Body of pancreas (tissue), 4 donors: ENCODE measurements around the gene ZCCHC7. TPM values are rescaled to one million over a fixed set of nuclear protein-coding genes. Genes with fewer than 3 reads are reported as not detected.

Source experiments
- ATAC-seq: fragments of 150-250 bp; one replicate; pipeline ENCODE4 v1.9.1; 2016
- DNase-seq, 4 donors: peaks; one replicate each; pipeline ENCODE4 v3.0.0-alpha.2; 2019
- H3K27ac ChIP-seq, 4 donors: fragments of 200-600 bp; sonication (generic); 1 replicate in 3 of 4; 2 replicates in 1 of 4; pipeline versions ENCODE4 v1.5.1 to v1.6.1; 2016 to 2019; ENCODE audit warnings: mild to moderate bottlenecking in 1 of 4, mixed read lengths in 1 of 4, moderate library complexity in 1 of 4
- H3K27me3 ChIP-seq, 2 donors: fragments of 200-600 bp; sonication (generic); one replicate each; pipeline ENCODE4 v1.6.0; 2016; ENCODE audit warnings: mild to moderate bottlenecking in 1 of 2
- H3K36me3 ChIP-seq, 2 donors: fragments of 200-600 bp; sonication (generic); replicated peaks in 1 of 2; 2 replicates each; pipeline ENCODE4 v1.5.1; 2016; ENCODE audit warnings: low read depth in 2 of 2; ENCODE audit not compliant: insufficient read depth in 1 of 2
- H3K4me1 ChIP-seq: fragments of 200-600 bp; sonication (generic); one replicate; pipeline ENCODE4 v1.6.0; 2016
- H3K4me3 ChIP-seq, 2 donors: fragments of 200-600 bp; sonication (generic); 1 replicate in 1 of 2; 2 replicates in 1 of 2; pipeline ENCODE4 v1.5.1; 2016 to 2019
- H3K9me3 ChIP-seq, 3 donors: fragments of 200-600 bp; sonication (generic); 1 replicate in 2 of 3; 2 replicates in 1 of 3; pipeline ENCODE4 v1.5.1; 2016
- POLR2A ChIP-seq, 3 donors: fragments of 450-650 bp; IDR thresholded peaks; one replicate each; pipeline ENCODE4 v1.6.1; 2016; ENCODE audit warnings: antibody characterized with exemption in 3 of 3, mild to moderate bottlenecking in 2 of 3
- WGBS, 2 donors: methylation state at CpG; one replicate each; pipeline ENCODE4 v1.1.5; 2017; 5-methylcytosine and 5-hydroxymethylcytosine counted together
- intact Hi-C: fragments of 100-400 bp; cut with DNase I; formaldehyde crosslinking; loops from one replicate; pipeline ENCODE4 v1.15.1; 2023
- total RNA-seq, 2 donors: library from RNA; depleted of rRNA; stranded (reverse); fragments of >200 nt; gene quantifications; one replicate each; pipeline ENCODE4 v1.1.0, GENCODE V29; 2016
- TF ChIP-seq, protein P1 (sequence below), 7 experiments: fragments of 450-650 bp in 4 of 7; fragments of 200-600 bp in 3 of 7; sonication (generic) in 3 of 7; IDR thresholded peaks; one replicate each; pipeline ENCODE4 v1.5.1; 2016 to 2019; ENCODE audit warnings: antibody characterized with exemption in 7 of 7

The ZCCHC7 gene
- total RNA-seq, 2 donors from 2014 or later, result 10.1 to 18.1 TPM

DNA sequence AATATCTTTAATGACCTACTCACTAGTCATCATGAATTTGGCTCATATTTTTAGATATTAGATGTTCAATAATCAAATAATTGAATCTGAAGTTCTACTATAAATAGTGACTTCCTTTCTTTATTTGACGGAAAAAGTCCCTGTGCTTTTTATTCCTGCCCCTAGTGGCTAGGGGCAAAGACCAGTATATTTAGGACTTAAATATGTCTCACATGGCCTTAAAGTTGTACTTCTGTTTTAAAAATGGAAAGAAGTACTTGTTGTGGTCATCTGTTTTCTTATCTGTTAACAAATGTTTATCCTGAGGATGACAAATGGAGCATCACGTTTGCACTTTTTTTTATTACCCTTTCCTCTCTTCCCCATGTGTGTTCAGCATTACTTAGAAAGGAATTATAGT lies 212.9 kb downstream of the ZCCHC7 start:
- intact Hi-C loops, result no loop called here
- DNase-seq, result no peak
- ATAC-seq, result no peak
- Histone ChIP-seq H3K4me1 (peaks cover 15% of the 10 kb centered on the region), H3K27ac (no peak overlapping the region), H3K4me3 (no peak overlapping the region), H3K36me3 (no peaks in the 10 kb centered on the region), H3K27me3 (no peaks in the 10 kb centered on the region), H3K9me3 (no peaks in the 10 kb centered on the region)
- TF ChIP-seq, protein P1, sequence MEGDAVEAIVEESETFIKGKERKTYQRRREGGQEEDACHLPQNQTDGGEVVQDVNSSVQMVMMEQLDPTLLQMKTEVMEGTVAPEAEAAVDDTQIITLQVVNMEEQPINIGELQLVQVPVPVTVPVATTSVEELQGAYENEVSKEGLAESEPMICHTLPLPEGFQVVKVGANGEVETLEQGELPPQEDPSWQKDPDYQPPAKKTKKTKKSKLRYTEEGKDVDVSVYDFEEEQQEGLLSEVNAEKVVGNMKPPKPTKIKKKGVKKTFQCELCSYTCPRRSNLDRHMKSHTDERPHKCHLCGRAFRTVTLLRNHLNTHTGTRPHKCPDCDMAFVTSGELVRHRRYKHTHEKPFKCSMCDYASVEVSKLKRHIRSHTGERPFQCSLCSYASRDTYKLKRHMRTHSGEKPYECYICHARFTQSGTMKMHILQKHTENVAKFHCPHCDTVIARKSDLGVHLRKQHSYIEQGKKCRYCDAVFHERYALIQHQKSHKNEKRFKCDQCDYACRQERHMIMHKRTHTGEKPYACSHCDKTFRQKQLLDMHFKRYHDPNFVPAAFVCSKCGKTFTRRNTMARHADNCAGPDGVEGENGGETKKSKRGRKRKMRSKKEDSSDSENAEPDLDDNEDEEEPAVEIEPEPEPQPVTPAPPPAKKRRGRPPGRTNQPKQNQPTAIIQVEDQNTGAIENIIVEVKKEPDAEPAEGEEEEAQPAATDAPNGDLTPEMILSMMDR (IDR thresholded peaks at IDR 0.05), result no peak
- no peak for TF ChIP-seq POLR2A (IDR thresholded peaks at IDR 0.05)
- WGBS, 2 donors, result 54 to 56% methylated on average over 2 of the region's 2 CpGs

DNA sequence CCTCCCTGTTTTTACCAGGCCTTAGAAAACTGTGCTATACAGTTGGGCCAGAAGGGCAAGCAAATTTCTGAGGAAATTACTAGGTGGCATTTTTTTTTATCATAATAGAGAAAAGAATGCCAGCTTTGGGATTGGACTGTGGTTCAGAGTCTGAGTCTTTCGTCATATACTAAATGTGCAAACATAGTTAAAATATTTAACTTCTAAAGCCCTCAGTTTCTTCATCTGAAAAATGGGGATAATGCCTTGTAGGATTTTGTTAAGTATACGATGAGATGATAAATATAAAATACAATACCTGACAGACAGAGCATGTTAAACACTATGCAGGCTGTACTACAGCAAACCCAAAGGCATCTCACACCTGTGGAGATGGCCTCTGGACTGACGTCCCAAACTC lies 214.9 kb downstream of the ZCCHC7 start:
- no peak for ATAC-seq
- Histone ChIP-seq H3K4me3 (no peak overlapping the region), H3K9me3 (no peaks in the 10 kb centered on the region), H3K27me3 (no peaks in the 10 kb centered on the region), H3K36me3 (no peaks in the 10 kb centered on the region), H3K27ac (no peak overlapping the region), H3K4me1 (peaks cover 13% of the 10 kb centered on the region)
- DNase-seq, result no peak
- no peak for TF ChIP-seq POLR2A (IDR thresholded peaks at IDR 0.05)
- TF ChIP-seq, protein P1 (IDR thresholded peaks at IDR 0.05), result no peak
- WGBS, 2 donors, result 82 to 96% methylated on average over 3 of the region's 3 CpGs
- intact Hi-C loops, result no loop called here

DNA sequence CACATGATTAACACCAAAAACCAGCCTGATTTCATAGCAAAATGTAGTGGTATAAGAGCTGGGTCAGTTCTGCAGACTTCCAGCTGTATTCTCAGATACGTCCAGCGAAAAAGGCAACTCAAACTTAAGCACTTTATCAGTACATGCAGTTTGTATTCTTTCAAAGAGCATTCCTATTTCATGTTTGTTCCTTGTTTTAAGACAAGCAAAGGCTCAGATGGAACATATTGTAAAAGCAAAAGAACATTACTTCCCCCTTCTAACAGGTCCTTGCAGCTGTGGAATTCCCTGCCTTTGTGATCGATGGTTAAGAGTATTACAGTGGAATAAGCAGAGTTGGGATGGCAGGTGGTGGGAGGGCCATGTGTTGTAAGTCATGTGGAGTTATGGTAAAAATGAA lies 215.8 kb downstream of the ZCCHC7 start:
- no peak for TF ChIP-seq POLR2A (IDR thresholded peaks at IDR 0.05)
- TF ChIP-seq, protein P1 (IDR thresholded peaks at IDR 0.05), result no peak
- ATAC-seq, result no peak

DNA sequence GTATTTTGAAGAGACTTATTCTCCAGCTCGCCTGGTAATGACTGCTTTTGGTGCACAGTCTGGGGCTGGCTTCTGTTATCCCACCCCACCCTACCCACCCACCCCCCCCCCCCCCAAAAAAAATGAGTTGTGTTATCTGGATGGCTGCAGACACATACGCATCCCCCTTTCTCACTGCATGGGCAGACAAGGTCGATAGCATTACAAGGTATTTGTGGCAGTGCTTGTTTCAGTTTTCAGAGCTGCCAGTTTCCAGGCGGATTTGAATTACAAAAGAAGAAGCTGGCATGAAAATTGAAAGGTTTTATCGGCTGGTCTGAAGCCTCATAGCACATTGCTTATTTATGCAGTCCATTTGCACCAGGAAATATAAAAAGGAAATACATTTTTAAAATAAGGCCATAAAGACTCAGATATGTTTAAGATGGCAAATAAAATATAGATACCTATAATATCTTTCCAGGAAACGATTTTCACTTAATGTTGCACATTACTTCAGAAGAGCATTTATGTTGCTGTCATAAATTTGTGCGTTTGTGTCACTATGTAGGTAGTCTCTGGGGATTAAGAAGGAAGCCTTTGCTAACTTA lies 217.0 kb downstream of the ZCCHC7 start:
- no peak for TF ChIP-seq POLR2A (IDR thresholded peaks at IDR 0.05)
- TF ChIP-seq, protein P1 (IDR thresholded peaks at IDR 0.05), result no peak
- no peak overlapping the region for H3K27ac ChIP-seq
- H3K4me1 ChIP-seq, result peaks cover 13% of the 10 kb centered on the region
- DNase-seq, result no peak
- no peaks in the 10 kb centered on the region for H3K27me3 ChIP-seq
- intact Hi-C loops, result no loop called here
- 82 to 83% methylated on average over 7 of the region's 7 CpGs for WGBS, 2 donors
- H3K9me3 ChIP-seq, result no peaks in the 10 kb centered on the region
- no peak for ATAC-seq
- H3K4me3 ChIP-seq, result no peak overlapping the region
- no peaks in the 10 kb centered on the region for H3K36me3 ChIP-seq

More for the DNA sequence above, 215.8 kb downstream of the ZCCHC7 start:
- Histone ChIP-seq H3K27ac (peak overlapping the region in 1 of 4 donors; percentile 43), H3K27me3 (no peaks in the 10 kb centered on the region), H3K36me3 (no peaks in the 10 kb centered on the region), H3K9me3 (no peaks in the 10 kb centered on the region), H3K4me3 (no peak overlapping the region), H3K4me1 (peaks cover 13% of the 10 kb centered on the region)
- 27 to 34% methylated on average over 3 of the region's 3 CpGs for WGBS, 2 donors
- DNase-seq, result peak in 2 of 4 donors; percentile 7 to 16
- intact Hi-C loops, result no loop called here

DNA sequence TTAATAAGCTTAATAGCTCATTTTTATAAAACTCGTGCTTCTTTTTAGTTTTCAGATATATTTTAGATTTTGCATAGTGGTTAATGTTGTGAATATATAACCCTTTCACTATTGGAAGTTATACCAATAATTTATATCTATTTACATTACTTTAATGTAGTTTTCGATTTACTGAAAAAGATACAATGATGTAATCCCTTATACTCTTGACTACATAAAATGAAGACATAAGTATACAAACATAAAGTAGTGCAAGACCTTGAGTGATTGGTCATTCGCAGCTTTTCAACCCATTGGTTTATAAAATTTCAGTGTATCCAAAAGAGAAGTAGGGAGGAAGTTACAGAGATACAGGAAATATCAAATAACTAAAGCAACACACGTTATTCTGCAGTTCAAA lies 217.8 kb downstream of the ZCCHC7 start:
- H3K27me3 ChIP-seq, result no peaks in the 10 kb centered on the region
- DNase-seq (no peak), ATAC-seq (no peak)
- 79 to 83% methylated on average over 4 of the region's 4 CpGs for WGBS, 2 donors
- intact Hi-C loops, result no loop called here
- H3K4me3 ChIP-seq, result no peak overlapping the region
- H3K36me3 ChIP-seq, result no peaks in the 10 kb centered on the region
- no peaks in the 10 kb centered on the region for H3K9me3 ChIP-seq
- peaks cover 13% of the 10 kb centered on the region for H3K4me1 ChIP-seq
- no peak overlapping the region for H3K27ac ChIP-seq
- TF ChIP-seq, protein P1 (IDR thresholded peaks at IDR 0.05), result no peak
- TF ChIP-seq POLR2A (IDR thresholded peaks at IDR 0.05), result no peak
